Right lobe of liver (tissue), 6 donors: ENCODE data around the gene PRR29. TPM values are rescaled to one million over a fixed set of nuclear protein-coding genes. Genes with fewer than 3 reads are reported as not detected.
"Not testable (repeated sequence)": the region's sequence is repeated elsewhere in the genome, so short reads cannot be mapped to it uniquely, and the experiment has no call there.

ENCODE experiments used
- ATAC-seq, 4 donors: fragments of 200-7000 bp; cut with Tn5 transposase; one replicate each; pipeline ENCODE4 v1.9.1; 2020; ENCODE audit warnings: mild to moderate bottlenecking in 4 of 4, moderate library complexity in 4 of 4
- DNase-seq, 3 donors: peaks; one replicate each; pipeline ENCODE4 v3.0.0-alpha.2; 2020
- H3K27ac ChIP-seq, 3 donors: fragments of 200-600 bp; one replicate each; pipeline ENCODE4 v1.8.0; 2022
- H3K27me3 ChIP-seq, 2 donors: fragments of 200-600 bp; one replicate each; pipeline ENCODE4 v1.8.0; 2022
- H3K36me3 ChIP-seq, 4 donors: fragments of 200-600 bp; sonication (generic) in 1 of 4; one replicate each; pipeline versions ENCODE4 v1.5.1 to v1.8.0; 2017 to 2022; ENCODE audit warnings: control low read depth in 1 of 4
- H3K4me1 ChIP-seq, 4 donors: fragments of 200-600 bp; sonication (generic) in 1 of 4; one replicate each; pipeline versions ENCODE4 v1.5.1 to v1.8.0; 2017 to 2022; ENCODE audit warnings: control low read depth in 1 of 4
- H3K4me3 ChIP-seq, 3 donors: fragments of 200-600 bp; one replicate each; pipeline ENCODE4 v1.8.0; 2022
- H3K9me3 ChIP-seq, 4 donors: fragments of 200-600 bp; sonication (generic) in 1 of 4; one replicate each; pipeline versions ENCODE4 v1.5.1 to v1.8.0; 2017 to 2022; ENCODE audit warnings: control low read depth in 1 of 4
- CTCF ChIP-seq, 4 donors: fragments of 200-600 bp in 3 of 4; fragments of 450-650 bp in 1 of 4; IDR thresholded peaks; one replicate each; pipeline versions ENCODE4 v1.5.1 to v1.8.0; 2016 to 2022; ENCODE audit warnings: antibody characterized with exemption in 4 of 4, mild to moderate bottlenecking in 2 of 4
- POLR2A ChIP-seq: fragments of 450-650 bp; IDR thresholded peaks from one replicate; pipeline ENCODE4 v1.6.1; 2017; ENCODE audit warnings: antibody characterized with exemption, mild to moderate bottlenecking
- WGBS: methylation state at CpG from one replicate; pipeline ENCODE4 v1.1.6; 2018; ENCODE audit warnings: low coverage, low lambda C conversion rate; ENCODE audit not compliant: insufficient coverage; ENCODE audit errors: missing lambda C conversion rate; 5-methylcytosine and 5-hydroxymethylcytosine counted together
- intact Hi-C, 2 donors: fragments of 100-400 bp; cut with DNase I; formaldehyde crosslinking; loops; one replicate each; pipeline versions ENCODE4 v1.11.2 to v1.14.1; 2022
- total RNA-seq, 6 experiments: library from RNA; depleted of rRNA in 2 of 6; stranded (reverse); fragments of >200 nt in 2 of 6; fragmentation: NEBNext Ultra II Directional in 3 of 6; extraction: Animal tissue kit (Norgen Biotek cat#: 25700) in 3 of 6; gene quantifications; one replicate each; pipeline versions ENCODE4 v1.1.0 to v1.2.4, GENCODE V29; 2016 to 2023
- donor health status: DM: no; HTN: yes; CAD: no.
- donor health status: DM: no; HTN: no; CAD: no.
- donor health status: DM: no; HTN: no; CAD: no.
- donor health status: DM: no; HTN: yes; CAD: no.
- donor health status: DM: no; HTN: yes; CAD: no.

The PRR29 gene
- total RNA-seq, 6 experiments from 2014 or later, result 0.07 to 0.33 (median 0.12) TPM; not detected in 3

GRCh38 chr17:64015447-64015846 lies 17.3 kb downstream of the PRR29 start:
- Histone ChIP-seq H3K27me3 (no peaks in the 10 kb centered on the region), H3K36me3 (no peaks in the 10 kb centered on the region), H3K4me3 (no peak overlapping the region), H3K27ac (peak overlapping the region in 1 of 3 donors; percentile 15), H3K4me1 (no peaks in the 10 kb centered on the region), H3K9me3 (no peaks in the 10 kb centered on the region)
- ATAC-seq, result no peak
- DNase-seq, result peak in 1 of 3 donors; percentile 11
- no peak for TF ChIP-seq POLR2A
- no peak for TF ChIP-seq CTCF (IDR thresholded peaks at IDR 0.05)
- 82% methylated on average over 6 of the region's 6 CpGs for WGBS
- intact Hi-C loops, result no loop called here

- DNase-seq, result peak in 1 of 3 donors; percentile 16
- H3K36me3 ChIP-seq, result no peaks in the 10 kb centered on the region
- peak overlapping the region in 2 of 3 donors; percentile 15 to 47 for H3K27ac ChIP-seq
- intact Hi-C loops, result no loop called here
- H3K9me3 ChIP-seq, result no peaks in the 10 kb centered on the region
- 33% methylated on average over 5 of the region's 5 CpGs for WGBS
- no peaks in the 10 kb centered on the region for H3K4me1 ChIP-seq
- ATAC-seq, result peak; percentile 11 to 51 (median 28)
- peak in 1 of 4 donors; percentile 5 for TF ChIP-seq CTCF (IDR thresholded peaks at IDR 0.05)
- no peak for TF ChIP-seq POLR2A
- H3K27me3 ChIP-seq, result no peaks in the 10 kb centered on the region
- H3K4me3 ChIP-seq, result no peak overlapping the region
Measured at GRCh38 chr17:64016231-64016784, 18.2 kb downstream of the PRR29 start.

- DNase-seq (no peak), ATAC-seq (no peak)
- Histone ChIP-seq H3K9me3 (no peaks in the 10 kb centered on the region), H3K4me1 (no peaks in the 10 kb centered on the region), H3K27ac (peak overlapping the region in 2 of 3 donors; percentile 0 to 47), H3K27me3 (no peaks in the 10 kb centered on the region), H3K36me3 (no peaks in the 10 kb centered on the region), H3K4me3 (no peak overlapping the region)
- 63% methylated on average over 3 of the region's 3 CpGs for WGBS
- intact Hi-C loops, result no loop called here
- TF ChIP-seq CTCF (IDR thresholded peaks at IDR 0.05), result no peak
- no peak for TF ChIP-seq POLR2A
Measured at GRCh38 chr17:64016974-64017373, 18.8 kb downstream of the PRR29 start.

GRCh38 chr17:64017381-64017980 lies 19.3 kb downstream of the PRR29 start:
- H3K4me1 ChIP-seq, result no peaks in the 10 kb centered on the region
- DNase-seq, result no peak
- ATAC-seq, result no peak
- no peaks in the 10 kb centered on the region for H3K36me3 ChIP-seq
- 67% methylated on average over 2 of the region's 2 CpGs for WGBS
- H3K27ac ChIP-seq, result peak overlapping the region in 1 of 3 donors; percentile 0
- intact Hi-C loops, result no loop called here
- TF ChIP-seq POLR2A (no peak), CTCF (IDR thresholded peaks at IDR 0.05) (peak in 1 of 4 donors; percentile 8)
- H3K27me3 ChIP-seq, result no peaks in the 10 kb centered on the region
- H3K4me3 ChIP-seq, result no peak overlapping the region
- no peaks in the 10 kb centered on the region for H3K9me3 ChIP-seq

GRCh38 chr17:64019551-64019961 lies 21.4 kb downstream of the PRR29 start:
- H3K4me1 ChIP-seq, ATAC-seq, intact Hi-C loops, H3K27me3 ChIP-seq, H3K9me3 ChIP-seq, H3K36me3 ChIP-seq: not testable (repeated sequence)
- peak overlapping the region in 1 of 3 donors; percentile 75 for H3K27ac ChIP-seq
- peak in 1 of 3 donors; percentile 11 for DNase-seq
- WGBS, result 65% methylated on average over 7 of the region's 9 CpGs
- peak overlapping the region in 2 of 3 donors; percentile 39 to 46 for H3K4me3 ChIP-seq
